Anterior cingulate cortex (tissue), 58 donors: Measurements from ENCODE around the gene CDH23.

Source experiments
- DNase-seq, 58 donors: peaks; one replicate each; lab custom pipeline; 2025; lab: John Stamatoyannopoulos, UW

The CDH23 gene

DNA sequence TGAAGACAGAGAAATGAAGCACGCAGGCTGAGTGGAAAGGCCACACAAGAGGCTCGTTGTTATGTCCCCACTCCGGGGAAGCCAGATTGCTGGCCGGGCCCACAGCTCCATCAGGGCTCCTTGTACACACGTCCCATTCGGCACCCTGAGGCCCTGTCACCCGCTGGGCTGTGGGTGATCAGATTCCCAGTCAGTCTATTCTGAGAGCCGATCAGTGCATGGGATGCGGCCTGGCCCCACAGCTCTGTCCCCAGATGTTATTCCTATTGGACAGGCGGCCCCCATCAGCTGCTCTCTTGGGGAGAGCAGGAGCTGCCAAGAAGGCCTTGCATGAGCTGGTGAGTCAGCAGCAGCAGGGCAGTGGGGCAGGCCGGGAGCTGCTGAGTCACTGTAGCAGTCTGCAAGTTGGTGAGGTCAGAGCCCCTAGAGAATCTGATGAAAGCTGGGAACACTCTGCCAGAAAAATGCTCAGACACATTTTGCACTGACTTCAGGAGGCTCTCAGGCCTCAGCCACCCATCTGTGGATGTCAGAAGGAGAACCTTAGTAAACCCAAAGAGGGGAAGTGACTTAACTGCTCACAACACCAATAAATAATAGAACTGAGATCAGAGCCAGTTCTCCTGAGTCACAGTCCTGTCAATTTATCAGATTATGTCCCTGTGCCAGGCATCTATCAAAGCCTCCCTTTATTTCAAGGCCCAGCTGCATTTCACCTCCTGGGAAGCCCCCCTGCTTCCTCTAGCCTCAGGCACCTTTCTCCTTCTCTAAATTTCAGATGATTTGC is 463.7 kb downstream of the CDH23 start:
- peak in 56 of 58 donors; percentile 35 to 98 (median 87) for DNase-seq

DNA sequence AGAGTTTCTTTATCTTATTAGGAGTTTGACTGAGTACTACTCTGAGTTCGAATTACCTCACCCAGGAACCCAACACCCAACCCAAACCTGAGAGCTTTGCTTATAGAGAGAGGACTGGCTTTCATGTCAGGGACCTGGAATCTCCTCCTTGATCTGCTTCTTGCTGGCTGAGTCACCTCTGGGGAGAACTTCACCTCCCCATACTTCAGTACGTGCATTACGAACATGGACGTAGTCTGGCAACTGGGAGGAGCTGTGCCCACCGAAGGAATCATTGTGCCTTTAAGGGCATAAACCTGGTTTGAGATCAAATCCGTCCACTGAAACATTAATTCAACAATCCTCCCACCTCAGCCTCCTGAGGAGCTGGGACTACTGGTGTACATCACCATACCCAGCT is 466.5 kb downstream of the CDH23 start:
- DNase-seq, result no peak

DNA sequence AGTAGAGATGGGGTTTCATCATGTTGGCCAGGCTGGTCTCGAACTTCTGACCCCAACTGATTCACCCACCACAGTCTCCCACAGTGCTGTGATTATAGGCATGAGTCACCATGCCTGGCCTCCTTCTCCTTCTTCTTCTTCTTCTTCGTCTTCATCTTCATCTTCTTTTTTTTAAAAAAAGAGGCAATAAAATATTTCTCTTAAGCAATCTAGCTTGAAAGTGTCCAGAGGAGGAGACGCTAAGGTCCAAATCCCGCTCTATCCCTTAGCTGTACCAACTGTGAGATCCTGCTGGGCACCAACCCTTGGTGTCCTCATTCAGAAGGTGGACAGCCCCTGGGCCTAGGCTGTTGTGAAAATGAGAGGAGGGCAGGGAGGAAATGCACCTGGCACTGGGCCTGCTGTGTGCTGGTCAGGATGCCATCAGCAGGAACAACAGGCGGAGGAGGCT is 468.2 kb downstream of the CDH23 start:
- DNase-seq, result no peak
